A204.1 (cell line): Measurements from ENCODE around the gene HHIPL1.

Experiments
- FAIRE-seq: peaks from 2 replicates; lab custom pipeline; 2012; peaks lifted over from hg19 to GRCh38; lab: Jason Lieb, UNC

Gene HHIPL1

DNA sequence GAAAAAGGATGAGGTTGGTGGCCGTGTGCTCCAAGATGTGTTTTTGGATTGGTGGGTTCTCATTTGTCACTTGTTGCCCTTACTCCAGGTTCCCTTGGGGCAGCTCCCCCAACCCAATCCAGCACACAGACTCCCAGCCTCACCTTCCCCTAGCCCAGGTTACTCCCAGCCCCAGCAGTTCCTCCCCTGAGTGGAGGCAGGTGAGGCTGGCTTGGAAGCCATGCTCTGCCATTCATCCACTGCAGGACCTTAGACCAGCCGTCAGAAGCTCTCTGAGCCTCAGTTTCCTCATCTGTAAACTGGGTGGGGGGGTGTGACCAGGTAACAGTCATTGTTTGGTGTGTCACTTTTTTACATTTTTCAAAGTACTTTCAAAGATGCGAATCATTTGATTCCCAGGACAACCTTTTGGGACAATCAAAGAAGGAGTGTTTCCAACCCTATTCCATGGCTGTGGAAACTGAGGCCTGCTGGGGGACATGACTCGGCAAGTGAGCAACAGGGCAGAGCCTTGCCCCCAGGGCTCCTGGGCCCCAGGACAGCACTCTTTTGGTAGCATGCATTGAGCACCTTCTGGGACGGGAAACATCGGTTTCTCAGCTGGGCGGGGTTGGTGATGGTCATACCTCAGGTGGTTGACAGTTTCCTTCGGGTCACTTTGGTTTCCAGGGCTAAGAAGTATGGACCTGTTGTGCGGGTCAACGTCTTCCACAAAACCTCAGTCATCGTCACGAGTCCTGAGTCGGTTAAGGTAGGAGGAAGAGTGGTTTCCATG is 46.4 kb downstream of the HHIPL1 start:
- no peak for FAIRE-seq

DNA sequence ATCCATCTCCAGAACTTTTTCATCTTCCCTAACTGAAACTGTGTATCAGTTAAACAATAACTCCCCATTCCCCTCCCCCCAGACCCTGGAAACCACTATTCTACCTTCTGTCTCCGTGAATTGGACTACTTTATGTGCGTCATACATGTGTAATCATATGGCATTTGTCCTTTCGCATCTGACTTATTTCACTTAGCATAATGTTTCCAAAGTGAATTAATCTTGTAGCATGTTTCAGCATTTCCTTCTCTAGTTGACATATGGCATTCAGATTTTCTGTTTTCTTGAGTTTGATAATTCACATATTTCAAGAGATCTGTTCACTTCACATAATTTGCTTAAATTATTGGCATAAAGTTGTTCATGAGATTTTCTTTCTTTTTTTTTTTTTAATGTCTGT is 49.0 kb downstream of the HHIPL1 start:
- no peak for FAIRE-seq

DNA sequence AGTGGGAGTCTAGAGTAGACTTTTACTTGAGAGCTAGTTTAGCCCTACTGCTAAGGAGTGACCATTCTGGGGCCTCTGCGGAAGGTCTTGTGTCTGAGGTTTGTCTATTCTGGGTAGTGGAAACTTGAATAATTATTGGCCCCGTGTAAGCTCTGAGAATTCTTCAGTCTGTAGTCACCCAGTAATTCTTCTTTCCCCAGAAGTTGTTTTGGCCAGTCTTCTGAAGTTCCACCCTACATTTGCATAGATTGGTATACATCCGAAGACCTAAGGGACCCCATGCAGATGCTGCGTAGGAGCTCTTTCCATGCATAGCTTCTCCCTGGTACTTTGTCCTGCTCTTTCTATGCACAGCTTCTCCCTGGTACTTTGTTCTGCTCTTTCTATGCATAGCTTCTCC is 52.0 kb downstream of the HHIPL1 start:
- FAIRE-seq, result no peak

DNA sequence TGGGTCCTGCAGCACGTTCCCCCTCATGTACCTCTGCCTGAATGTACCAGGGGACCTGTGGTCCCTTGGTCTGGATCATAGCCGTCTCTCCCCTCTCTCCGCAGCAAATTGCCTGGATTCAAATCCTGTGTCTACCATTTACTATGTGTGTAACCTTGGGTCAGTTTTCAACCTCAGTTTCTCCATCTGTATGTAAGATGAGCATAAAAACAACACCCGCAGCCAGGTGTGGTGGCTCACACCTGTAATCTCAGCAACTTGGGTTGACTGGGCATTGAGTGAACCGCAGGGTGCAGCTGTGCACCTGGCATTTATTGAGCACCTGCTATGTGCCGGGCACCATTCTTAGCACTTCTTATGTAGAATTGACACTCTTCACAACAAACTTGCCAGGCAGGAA is 53.3 kb downstream of the HHIPL1 start:
- FAIRE-seq, result no peak

DNA sequence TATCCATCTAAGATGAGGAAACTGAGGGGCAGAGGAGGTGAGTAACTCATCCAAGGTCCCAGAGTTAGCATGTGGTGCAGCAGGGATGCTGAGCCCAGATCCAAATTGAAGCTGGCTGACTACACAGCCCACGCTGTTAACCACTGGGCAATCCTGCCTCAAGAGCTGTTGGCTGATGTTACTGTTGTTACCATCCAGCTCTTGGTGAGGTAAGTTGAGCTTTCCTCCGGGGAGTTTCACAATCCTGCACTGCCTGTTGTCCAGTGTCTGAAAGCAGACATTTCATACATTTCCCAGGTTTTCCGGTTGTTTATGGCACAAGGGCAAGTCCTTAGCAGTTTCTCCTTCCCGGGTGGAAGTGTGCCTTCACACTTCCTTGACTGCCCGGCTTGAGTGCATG is 53.7 kb downstream of the HHIPL1 start:
- FAIRE-seq, result no peak

DNA sequence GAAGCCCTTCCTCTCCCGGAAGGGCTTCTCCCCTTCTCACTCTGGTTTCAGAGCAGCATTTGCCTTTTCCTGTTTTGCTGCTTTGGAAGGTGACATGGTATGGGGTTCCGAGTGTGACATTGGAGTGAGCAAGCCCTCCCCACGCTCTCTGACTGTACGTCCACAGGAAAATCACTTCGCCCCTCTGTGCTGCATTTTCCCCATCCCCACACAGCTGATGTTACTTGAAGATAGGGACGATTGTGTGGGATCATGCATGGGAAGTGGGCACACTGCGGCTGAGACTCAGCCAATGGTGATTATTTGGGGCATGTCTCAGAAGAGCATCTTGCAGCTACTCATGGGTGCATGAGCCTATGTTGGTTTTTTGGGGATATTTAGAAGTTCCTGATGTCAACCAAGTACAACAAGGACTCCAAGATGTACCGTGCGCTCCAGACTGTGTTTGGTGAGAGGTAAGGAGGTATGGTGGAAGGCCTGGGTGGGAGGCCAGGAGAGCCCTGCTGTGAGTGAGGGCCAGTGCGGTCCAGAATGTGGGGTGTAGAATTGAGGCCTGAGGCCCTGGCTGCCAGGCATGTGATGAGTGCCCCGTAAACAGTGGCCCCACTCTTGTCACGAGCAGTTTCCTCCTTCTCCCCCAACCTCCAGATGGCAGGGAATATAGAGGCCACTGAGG is 54.3 kb downstream of the HHIPL1 start:
- FAIRE-seq, result no peak

DNA sequence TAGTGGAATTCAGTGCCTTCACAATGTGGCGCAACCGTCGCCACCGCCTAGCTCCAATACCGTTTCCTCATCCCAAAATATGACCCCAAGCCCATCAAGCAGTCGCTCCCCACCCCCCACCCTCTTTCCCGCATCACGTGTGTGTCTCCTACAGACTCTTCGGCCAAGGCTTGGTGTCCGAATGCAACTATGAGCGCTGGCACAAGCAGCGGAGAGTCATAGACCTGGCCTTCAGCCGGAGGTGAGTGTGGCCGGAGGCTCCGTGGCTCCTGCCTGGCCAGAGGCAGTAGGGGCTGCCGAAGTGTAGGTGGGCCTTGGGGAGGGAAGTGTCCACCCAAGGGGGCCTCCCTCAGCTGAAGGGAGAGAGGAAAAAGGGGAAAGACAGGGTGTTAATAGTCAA is 54.9 kb downstream of the HHIPL1 start:
- no peak for FAIRE-seq

DNA sequence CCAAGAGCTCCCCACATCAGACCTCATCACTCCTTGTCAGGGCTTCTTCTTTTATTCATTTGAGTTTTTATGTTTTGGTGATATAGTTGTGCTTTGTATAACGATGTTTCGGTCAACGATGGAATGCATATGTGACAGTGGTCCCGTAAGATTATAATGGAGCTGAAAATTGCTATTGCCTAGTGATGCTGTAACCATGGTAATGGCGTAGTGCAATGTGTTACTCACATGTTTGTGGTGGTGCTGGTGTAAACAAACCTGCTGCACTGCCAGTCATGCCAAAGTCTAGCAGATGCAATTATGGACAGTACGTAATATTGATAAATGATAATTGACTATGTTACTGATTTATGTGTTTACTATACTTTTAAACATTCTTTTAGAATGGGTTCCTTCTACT is 55.5 kb downstream of the HHIPL1 start:
- no peak for FAIRE-seq

DNA sequence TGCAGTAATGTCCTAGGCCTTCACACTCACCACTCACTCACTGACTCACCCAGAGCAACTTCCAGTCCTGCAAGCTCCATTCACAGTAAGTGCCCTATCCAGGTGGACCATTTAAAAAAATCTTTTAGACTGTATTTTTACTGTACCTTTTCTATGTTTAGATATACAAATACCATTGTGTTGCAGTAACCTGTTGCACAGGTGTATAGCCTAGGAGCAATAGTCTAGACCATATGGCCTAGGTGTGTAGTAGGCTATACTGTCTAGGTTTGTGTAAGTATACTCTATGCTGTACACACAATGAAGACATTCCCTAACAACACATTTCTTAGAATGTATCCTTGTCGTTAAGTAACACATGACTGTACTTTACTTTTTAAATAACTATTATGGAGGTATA is 56.3 kb downstream of the HHIPL1 start:
- no peak for FAIRE-seq

DNA sequence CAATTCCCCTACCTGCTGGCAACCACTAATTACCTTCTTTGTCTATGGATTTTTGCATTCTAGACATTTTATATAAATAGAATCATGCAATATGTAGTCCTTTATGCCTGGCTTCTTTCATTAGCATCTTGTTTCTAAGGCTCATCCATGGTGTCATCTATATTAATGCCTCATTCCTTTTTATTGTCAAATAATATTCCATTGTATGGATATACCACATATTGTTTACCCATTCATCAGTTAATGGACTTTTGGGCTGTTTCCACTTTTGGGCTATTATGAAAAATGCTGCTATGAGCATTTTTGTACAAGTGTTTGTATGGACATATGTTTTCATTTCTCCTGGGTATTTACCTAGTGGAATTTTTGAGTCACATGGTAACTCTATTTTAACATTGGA is 57.2 kb downstream of the HHIPL1 start:
- no peak for FAIRE-seq

DNA sequence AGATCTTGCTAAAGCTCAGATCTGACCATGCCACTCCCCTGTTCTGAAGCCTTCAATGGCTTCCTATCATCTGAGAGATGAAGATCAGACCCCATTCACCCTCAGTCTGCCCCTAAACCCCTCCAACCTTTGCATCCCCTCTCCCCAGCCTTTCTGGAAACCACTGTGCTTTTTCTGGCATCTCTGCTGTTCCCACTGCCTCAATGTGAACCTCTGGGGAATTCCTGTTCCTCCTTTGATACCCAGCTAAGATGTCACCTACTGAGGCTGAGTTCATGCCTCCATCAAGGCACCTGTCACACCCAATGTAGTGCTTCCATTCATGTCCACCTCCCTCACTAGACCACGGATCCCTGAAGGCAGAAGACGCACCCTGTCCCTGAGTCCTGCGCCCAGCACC is 58.5 kb downstream of the HHIPL1 start:
- no peak for FAIRE-seq

DNA sequence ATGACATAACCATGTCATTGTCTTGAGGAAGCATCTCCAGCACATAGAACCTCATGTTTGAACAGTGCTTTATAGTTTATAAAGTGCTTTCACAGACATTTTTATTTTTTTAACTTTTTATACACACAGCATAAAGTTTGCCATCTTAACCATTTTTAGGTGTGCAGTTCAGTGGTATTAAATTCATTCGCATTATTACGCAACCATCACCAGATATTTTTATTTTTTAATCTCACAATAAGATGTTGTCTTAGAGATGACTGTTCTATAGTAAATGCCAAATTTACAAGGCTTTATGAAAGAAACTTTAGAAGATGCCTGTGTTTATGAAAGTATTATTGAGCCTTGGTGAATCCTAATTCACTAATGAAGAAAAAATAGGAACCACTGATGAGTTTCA is 59.1 kb downstream of the HHIPL1 start:
- no peak for FAIRE-seq

DNA sequence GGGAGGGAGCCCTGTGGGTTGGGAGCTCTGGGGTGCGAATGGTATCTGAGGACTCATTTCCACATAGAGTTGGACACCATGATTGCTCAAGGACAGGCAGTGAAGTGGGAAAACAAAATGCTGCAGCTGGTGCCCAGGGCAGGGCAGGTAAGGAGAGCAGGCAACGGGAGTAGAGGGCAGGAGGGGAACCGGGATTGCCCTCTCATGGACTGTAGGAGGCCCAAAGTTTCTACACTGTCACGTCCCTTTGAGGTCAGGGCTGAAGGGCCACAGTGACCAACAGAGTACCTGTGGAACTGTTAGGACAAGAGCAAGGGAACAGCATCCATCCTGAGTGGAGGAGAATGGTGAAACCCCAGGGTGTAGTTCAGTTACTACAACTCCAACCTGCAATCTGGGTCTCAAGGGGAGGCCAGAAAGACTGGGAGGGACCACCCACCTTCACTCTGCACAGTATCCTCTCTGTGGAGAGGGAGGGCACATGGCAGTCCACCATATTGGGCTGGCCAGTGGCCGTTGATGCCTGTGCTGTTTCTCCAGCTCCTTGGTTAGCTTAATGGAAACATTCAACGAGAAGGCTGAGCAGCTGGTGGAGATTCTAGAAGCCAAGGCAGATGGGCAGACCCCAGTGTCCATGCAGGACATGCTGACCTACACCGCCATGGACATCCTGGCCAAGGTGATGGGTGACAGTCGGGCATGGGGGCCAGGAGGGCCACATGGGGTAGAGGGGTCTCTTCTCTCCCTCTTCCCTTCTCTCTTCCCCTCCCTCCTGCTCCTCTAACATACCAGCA is 61.4 kb downstream of the HHIPL1 start:
- no peak for FAIRE-seq

DNA sequence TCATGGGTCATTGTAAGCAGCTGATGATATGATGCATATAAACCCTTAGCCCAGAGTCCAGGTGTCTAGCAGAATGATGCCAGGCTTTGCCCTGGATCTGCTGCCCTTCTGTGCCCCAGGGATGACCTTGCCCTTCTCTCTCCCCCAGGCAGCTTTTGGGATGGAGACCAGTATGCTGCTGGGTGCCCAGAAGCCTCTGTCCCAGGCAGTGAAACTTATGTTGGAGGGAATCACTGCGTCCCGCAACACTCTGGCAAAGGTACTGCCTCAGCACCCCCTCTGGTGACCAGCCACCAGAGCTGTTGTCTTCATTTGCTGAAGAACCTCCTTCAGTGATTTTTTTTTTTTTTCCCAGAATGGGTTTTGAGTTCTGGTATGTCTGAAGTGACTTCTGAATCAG is 62.5 kb downstream of the HHIPL1 start:
- FAIRE-seq, result no peak

DNA sequence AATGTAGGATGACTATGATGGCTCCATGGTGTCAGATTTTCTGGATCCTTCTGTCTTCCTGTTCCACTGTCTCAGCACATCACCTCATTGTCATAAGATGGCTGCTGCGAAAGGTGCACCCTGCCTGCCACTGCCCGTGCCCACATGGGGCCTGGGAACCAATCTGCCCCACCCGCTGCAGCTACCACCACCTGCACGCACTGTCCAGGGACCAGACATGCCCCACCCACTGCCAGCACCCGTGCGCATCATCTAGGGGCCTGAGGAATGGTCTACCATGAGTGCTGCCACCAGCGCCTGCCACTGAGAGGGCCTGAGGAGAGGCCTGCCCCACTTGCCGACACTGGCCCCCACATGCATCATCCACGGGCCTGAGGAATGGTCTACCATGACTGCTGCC is 63.0 kb downstream of the HHIPL1 start:
- no peak for FAIRE-seq

DNA sequence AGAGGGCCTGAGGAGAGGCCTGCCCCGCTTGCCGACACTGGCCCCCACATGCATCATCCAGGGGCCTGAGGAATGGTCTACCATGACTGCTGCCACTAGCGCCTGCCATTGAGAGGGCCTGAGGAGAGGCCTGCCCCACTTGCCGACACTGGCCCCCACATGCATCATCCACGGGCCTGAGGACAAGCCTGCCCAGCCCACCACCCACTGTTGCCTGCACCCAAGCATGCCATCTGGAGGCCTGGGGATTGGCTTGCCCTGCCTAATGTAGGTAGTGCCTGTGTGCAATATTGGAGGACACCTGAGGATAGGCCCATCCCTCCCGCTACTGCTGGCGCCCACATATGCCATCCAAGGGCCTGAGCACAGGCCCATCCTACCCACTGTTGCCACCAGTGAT is 63.5 kb downstream of the HHIPL1 start:
- FAIRE-seq, result no peak

DNA sequence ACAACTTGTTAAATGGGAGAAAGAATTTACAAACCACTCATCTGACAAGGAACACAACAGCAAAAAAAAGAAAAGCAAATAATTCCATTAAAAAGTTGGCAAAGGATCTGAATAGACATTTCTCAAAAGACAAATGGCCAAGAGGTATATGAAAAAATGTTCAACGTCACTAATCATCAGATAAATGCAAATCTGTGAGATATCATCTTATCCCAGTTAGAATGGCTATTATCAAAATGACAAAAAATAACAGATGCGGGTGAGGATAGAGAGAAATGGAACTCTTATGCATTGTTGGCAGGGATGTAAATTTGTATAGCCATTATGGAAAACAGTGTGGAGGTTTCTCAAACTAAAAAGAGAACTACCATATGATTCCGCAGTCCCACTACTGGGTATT is 69.0 kb downstream of the HHIPL1 start:
- no peak for FAIRE-seq

DNA sequence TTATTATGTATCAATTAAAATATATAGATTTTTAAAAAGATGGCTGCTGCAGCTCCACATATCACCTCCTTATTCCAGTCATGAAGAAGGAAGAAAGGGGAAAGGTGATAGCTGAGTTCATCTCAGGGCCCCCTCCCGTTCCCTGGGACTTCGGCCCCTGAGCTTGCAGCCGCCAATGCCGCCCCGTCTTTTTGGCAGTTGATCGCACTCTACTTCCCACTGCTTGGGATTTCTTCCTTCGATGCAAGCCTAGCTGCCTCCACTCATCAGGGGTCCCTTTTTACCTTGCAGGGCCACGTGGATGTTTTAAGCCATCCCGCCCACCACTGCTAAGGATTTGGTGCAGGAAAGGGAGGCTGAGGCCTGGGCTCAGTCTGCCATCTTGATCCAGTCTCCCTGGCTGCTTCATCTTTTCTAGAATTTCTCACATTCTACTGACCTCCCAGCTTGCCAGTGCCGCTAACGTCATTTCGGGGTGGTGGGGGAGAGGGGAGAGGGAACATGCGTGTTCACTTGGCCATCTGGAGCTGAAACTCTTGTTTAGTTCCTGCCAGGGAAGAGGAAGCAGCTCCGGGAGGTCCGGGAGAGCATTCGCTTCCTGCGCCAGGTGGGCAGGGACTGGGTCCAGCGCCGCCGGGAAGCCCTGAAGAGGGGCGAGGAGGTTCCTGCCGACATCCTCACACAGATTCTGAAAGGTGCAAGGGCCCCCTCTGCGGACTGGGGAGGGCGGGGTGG is 70.5 kb downstream of the HHIPL1 start:
- FAIRE-seq, result no peak

DNA sequence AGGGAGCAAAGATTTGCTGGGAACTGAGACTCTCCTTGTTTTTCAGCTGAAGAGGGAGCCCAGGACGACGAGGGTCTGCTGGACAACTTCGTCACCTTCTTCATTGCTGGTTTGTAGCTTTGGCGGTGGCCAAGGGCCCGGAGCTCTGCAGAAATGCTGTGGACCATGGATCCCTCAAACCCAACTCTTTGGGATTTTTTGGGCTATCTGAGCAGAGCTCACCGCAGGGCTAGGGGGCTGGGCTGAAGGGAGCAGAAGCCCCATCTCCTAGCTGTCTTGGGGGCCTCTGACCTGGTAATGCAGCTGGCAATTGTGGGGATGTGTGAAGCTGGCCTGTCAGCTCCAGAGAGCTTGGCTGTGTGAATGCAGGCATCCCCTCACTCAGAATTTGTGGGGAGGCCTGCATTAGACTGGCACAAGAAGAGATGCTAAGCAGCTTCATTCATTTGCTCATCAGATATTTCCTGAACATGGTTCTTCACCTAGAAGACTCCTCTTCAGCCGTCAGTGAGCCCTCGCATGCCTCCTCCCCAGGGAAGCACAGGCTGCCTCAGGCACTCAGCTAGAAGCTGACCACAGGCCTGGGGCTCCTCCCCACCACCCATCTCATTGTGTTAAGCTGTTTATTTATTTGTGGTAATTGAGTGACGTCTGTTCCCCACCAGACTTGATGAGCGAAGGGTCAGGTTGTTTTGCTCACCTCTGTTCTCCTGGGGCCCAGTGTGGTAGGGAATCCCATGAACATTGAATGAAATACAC is 71.3 kb downstream of the HHIPL1 start:
- no peak for FAIRE-seq

DNA sequence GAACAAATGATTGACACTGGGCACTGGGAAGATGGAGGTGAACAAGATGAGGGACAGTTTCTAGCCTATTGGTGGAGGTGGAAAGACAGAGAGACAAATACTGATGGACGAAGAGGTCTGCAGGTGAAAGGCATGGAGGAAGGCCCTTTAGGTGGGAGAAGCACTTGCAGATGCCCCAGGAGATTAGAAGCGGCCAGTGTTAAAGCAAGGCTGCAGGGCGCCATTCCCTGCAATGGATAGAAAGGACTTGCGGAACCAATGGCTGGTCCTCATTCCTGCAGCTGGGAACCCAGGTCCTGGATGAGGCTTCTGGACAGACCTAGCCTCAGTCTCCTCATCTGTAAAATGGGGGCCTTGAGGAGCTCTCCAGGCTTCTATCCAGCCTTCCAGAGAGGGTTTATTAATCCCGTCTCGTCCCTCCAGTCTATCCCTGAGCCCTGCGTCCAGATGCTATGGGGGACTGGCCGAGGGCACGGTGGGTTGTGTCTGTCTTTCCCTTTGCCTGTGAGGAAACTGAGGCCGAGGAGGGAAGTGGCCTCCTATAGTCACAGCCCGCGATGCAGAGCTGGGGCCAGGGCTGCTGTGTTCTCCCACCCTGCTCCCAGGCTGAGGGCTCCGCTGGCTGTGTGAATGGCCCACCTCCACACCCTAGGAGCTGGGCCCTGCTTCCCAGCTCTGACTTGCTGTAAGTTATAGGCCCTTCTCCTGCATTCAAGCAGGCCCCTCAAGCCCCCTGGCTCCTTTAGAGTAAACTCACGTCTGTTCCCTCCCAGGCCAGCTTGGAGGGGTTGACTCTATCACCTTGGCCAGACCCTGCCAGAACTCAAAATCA is 72.1 kb downstream of the HHIPL1 start:
- no peak for FAIRE-seq

DNA sequence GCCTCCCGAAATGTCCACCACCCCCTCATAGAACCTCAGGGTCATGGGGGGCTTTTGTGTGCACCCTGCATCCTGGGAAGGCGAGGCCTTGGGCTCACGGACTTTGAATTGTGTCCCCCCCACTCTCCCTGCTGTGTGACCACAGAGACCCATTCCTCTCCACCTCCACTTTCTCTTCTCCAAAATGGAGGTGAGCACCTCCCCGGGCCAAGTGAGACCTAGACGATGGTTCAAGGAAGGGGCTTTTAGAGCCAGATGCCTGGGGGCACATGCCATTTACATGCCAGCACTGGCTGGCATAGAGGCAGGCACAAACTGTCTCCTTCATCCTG is 72.7 kb downstream of the HHIPL1 start:
- FAIRE-seq, result no peak
